GM12878 (cell line): Measurements from ENCODE around the gene TXNDC17. TPM values are rescaled to one million over a fixed set of nuclear protein-coding genes. Genes with fewer than 3 reads are reported as not detected.
A peak's percentile ranks its signal among the peaks of the same experiment; 100 is the strongest.

Experiments
- ATAC-seq: fragments of 200-7000 bp; cut with Tn5 transposase; 3 replicates; pipeline ENCODE4 v1.9.1; 2020; ENCODE audit warnings: mild to moderate bottlenecking, moderate library complexity
- BruUV-seq: library from RNA; stranded (reverse); fragments of 400-500 nt; replicated peaks from 2 replicates; lab custom pipeline; 2021; lab: Mats Ljungman, UMichigan
- CTCF ChIA-PET: fragments of 300-600 bp; sonication (Branson Sonifier 250); formaldehyde crosslinking; extraction: SDS; loops from one replicate; lab custom pipeline; 2021; ENCODE audit warnings: inconsistent platforms; lab: Yijun Ruan, JAX
- POLR2A ChIA-PET: fragments of 350-600 bp; formaldehyde crosslinking; extraction: SDS; loops from one replicate; lab custom pipeline; 2021; ENCODE audit warnings: inconsistent platforms; lab: Charles Lee
- RAD21 ChIA-PET: fragments of 300-600 bp; sonication (Branson Sonifier 250); formaldehyde crosslinking; loops from one replicate; lab custom pipeline; 2023; ENCODE audit warnings: antibody characterized with exemption; ENCODE audit not compliant: unreplicated experiment; lab: Charles Lee
- SMC1A ChIA-PET: fragments of 300-600 bp; sonication (Branson Sonifier 250); formaldehyde crosslinking; loops from one replicate; lab custom pipeline; 2023; ENCODE audit not compliant: unreplicated experiment, uncharacterized antibody; lab: Charles Lee
- DNase-seq: peaks from one replicate; pipeline ENCODE4 v3.0.0-alpha.2; 2011; ENCODE audit warnings: low read depth, low spot score
- FAIRE-seq: peaks from 3 replicates; lab custom pipeline; 2011; peaks lifted over from hg19 to GRCh38; lab: Jason Lieb, UNC
- H2AFZ ChIP-seq: 2 replicates; pipeline ENCODE4 v1.6.0; 2011; ENCODE audit warnings: low read depth, low read length, control low read depth; ENCODE audit not compliant: control insufficient read depth
- H3K27ac ChIP-seq: 2 replicates; pipeline ENCODE4 v1.5.1; 2011; ENCODE audit warnings: control low read depth; ENCODE audit not compliant: control insufficient read depth, insufficient read depth
- H3K27me3 ChIP-seq, 2 experiments: replicated peaks in 1 of 2; 2 replicates each; pipeline versions ENCODE4 v1.6.0 to v1.6.1; 2011; ENCODE audit warnings: low read length in 1 of 2; ENCODE audit not compliant: control insufficient read depth in 2 of 2, insufficient read depth in 2 of 2
- H3K36me3 ChIP-seq, 2 experiments: 2 replicates each; pipeline ENCODE4 v1.5.1; 2011; ENCODE audit warnings: low read length in 1 of 2; ENCODE audit not compliant: control insufficient read depth in 2 of 2, insufficient read depth in 2 of 2
- H3K4me1 ChIP-seq: 2 replicates; pipeline ENCODE4 v1.6.1; 2011; ENCODE audit warnings: mild to moderate bottlenecking, low read length, moderate library complexity, mixed read lengths; ENCODE audit not compliant: control insufficient read depth, insufficient read depth
- H3K4me2 ChIP-seq: 2 replicates; pipeline ENCODE4 v1.6.0; 2011; ENCODE audit warnings: control low read depth; ENCODE audit not compliant: control insufficient read depth, insufficient read depth
- H3K4me3 ChIP-seq: fragments of 200-600 bp; sonication (generic); 2 replicates; pipeline ENCODE4 v1.5.1; 2016
- H3K79me2 ChIP-seq: 2 replicates; pipeline ENCODE4 v1.6.0; 2011; ENCODE audit warnings: low read length; ENCODE audit not compliant: control insufficient read depth, insufficient read depth
- H3K9ac ChIP-seq: 2 replicates; pipeline ENCODE4 v1.8.0; 2011; ENCODE audit warnings: low read length, control low read depth, mixed read lengths; ENCODE audit not compliant: control insufficient read depth, insufficient read depth
- H3K9me3 ChIP-seq: replicated peaks from 3 replicates; pipeline ENCODE4 v1.5.1; 2011; ENCODE audit warnings: mild to moderate bottlenecking, low read length; ENCODE audit not compliant: control insufficient read depth, insufficient read depth
- H4K20me1 ChIP-seq: 2 replicates; pipeline ENCODE4 v1.6.0; 2011; ENCODE audit not compliant: control insufficient read depth, insufficient read depth
- CBX3 ChIP-seq: fragments of 200-600 bp; sonication (generic); IDR thresholded peaks from 2 replicates; pipeline ENCODE4 v1.6.1; 2016; ENCODE audit warnings: low read depth, borderline replicate concordance
- FOS ChIP-seq: IDR thresholded peaks from 3 replicates; pipeline ENCODE4 v1.6.1; 2011; ENCODE audit warnings: borderline replicate concordance; ENCODE audit not compliant: insufficient read length; ENCODE audit errors: extremely low read depth
- JUNB ChIP-seq: IDR thresholded peaks from 2 replicates; pipeline ENCODE4 v1.6.1; 2016; ENCODE audit warnings: antibody characterized with exemption, mild to moderate bottlenecking
- LARP7 ChIP-seq: fragments of 450-650 bp; IDR thresholded peaks from 2 replicates; pipeline ENCODE4 v1.6.1; 2017; ENCODE audit warnings: mild to moderate bottlenecking
- MEF2A ChIP-seq: IDR thresholded peaks from 2 replicates; pipeline ENCODE4 v1.6.1; 2011; ENCODE audit warnings: low read depth, mild to moderate bottlenecking, low read length, moderate library complexity; ENCODE audit not compliant: insufficient read depth
- NFYA ChIP-seq: IDR thresholded peaks from 2 replicates; pipeline ENCODE4 v1.6.1; 2011; ENCODE audit warnings: low read depth, mild to moderate bottlenecking, low read length, improper control_type of control experiment, borderline replicate concordance
- SIX5 ChIP-seq: IDR thresholded peaks from 2 replicates; pipeline ENCODE4 v1.6.1; 2011; ENCODE audit warnings: mild to moderate bottlenecking, low read depth, low read length, moderate library complexity; ENCODE audit not compliant: severe bottlenecking
- ZNF274 ChIP-seq: IDR thresholded peaks from one replicate; pipeline ENCODE4 v1.8.0; 2011; ENCODE audit not compliant: insufficient read length, insufficient read depth
- WGBS: methylation state at CpG from one replicate; pipeline ENCODE4 v1.1.6; 2016; ENCODE audit warnings: low lambda C conversion rate; ENCODE audit not compliant: insufficient replicate concordance, insufficient coverage; ENCODE audit errors: missing lambda C conversion rate; 5-methylcytosine and 5-hydroxymethylcytosine counted together
- in situ Hi-C: fragments of 300-500 bp; cut with MboI; formaldehyde crosslinking; loops from 9 replicates; pipeline ENCODE4 v1.14.3; 2018; ENCODE audit warnings: mixed read lengths
- intact Hi-C: fragments of 100-400 bp; cut with micrococcal nuclease; formaldehyde crosslinking; loops from one replicate; pipeline ENCODE4 v1.14.2; 2022; ENCODE audit not compliant: unreplicated experiment
- polyA plus RNA-seq, 11 experiments: library from polyadenylated mRNA; depleted of rRNA in 4 of 11; unstranded in 6 of 11; stranded (reverse) in 5 of 11; fragments of >200 nt; fragmentation: Nextera tagmentation in 4 of 11; fragmentation: Illumina TruSeq in 1 of 11; extraction: Ambion mirVana in 4 of 11; extraction: Trizol in 1 of 11; gene quantifications; 1 replicate in 1 of 11; 2 replicates in 10 of 11; pipeline versions ENCODE4 v1.2.1 to v1.2.3, GENCODE V29; 2011 to 2016; ENCODE audit warnings: inconsistent platforms in 2 of 11, missing spikeins in 2 of 11, low read depth in 1 of 11
- total RNA-seq, 4 experiments: library from RNA; depleted of rRNA in 3 of 4; stranded (reverse); fragments of >200 nt in 3 of 4; fragmentation: Illumina TruSeq in 1 of 4; extraction: Trizol in 1 of 4; gene quantifications; 2 replicates each; pipeline versions ENCODE4 v1.2.1 to v1.2.3, GENCODE V29; 2013 to 2021

TXNDC17 gene
- total and polyA plus RNA-seq, 10 of the 15 experiments (the other 5 are each of a cell fraction or from before 2014, with no cell fraction given): 124 to 957 (median 216) TPM

- no TSS peak for BruUV-seq
- Histone ChIP-seq H3K9me3 (no peaks in the 10 kb centered on the region), H3K36me3 (peaks cover 0 to 12% of the 10 kb centered on the region in 2 experiments; a peak in 1 of 4 replicates), H4K20me1 (no peaks in the 10 kb centered on the region), H3K4me3 (peak overlapping the region; percentile 87), H3K79me2 (peaks cover 33% of the 10 kb centered on the region), H3K9ac (no peak overlapping the region), H2AFZ (no peak overlapping the region), H3K4me2 (0 out of 2 replicates have a peak overlapping the region, but pooled peaks have one; percentile 83), H3K27ac (no peak overlapping the region), H3K4me1 (peaks cover 11% of the 10 kb centered on the region; the same call in 1 of the 2 replicates), H3K27me3 (no peaks in the 10 kb centered on the region)
- ChIA-PET RAD21 (interaction anchor here (1.0 kb wide), 1 partner anchor 9 kb away, joined by 3 read pairs; the partner anchor contains the start of genes C17orf100 and MED31), CTCF (interaction anchor here (2.2 kb wide), 1 partner anchor 169 kb away, joined by 9 read pairs; no protein-coding TSS in a partner anchor), SMC1A (interaction anchor here (1.5 to 2.1 kb wide), 2 partner anchors 8 to 19 kb away, joined by 6 to 8 read pairs; partner anchors contain the start of genes C17orf100 and MED31), POLR2A (interaction anchor here (2.0 kb wide), 1 partner anchor 8 kb away, joined by 11 read pairs; the partner anchor contains the start of gene MED31)
- TF ChIP-seq MEF2A (no peak), JUNB (peak; percentile 44; the same call in 1 of the 2 replicates), NFYA (no peak), CBX3 (no peak), SIX5 (no peak), FOS (no peak), ZNF274 (no peak), LARP7 (no peak)
- intact Hi-C loops (no loop called here), in situ Hi-C loops (no loop called here)
- no peak for FAIRE-seq
- WGBS: 0% methylated on average over 2 of the region's 2 CpGs
- no peak for ATAC-seq
- DNase-seq: no peak
Measured at GRCh38 chr17:6642592-6642991, 1.7 kb downstream of the TXNDC17 start.
